GM12892 (cell line): ENCODE data around the gene KAZN.

Experiments
- POLR2A ChIP-seq: IDR thresholded peaks from 2 replicates; pipeline ENCODE4 v1.6.1; 2011; ENCODE audit warnings: low read depth, low read length, control low read depth
- POLR2AphosphoS5 ChIP-seq: IDR thresholded peaks from 2 replicates; pipeline ENCODE4 v1.6.1; 2011; ENCODE audit warnings: low read depth, low read length, control low read depth
- TAF1 ChIP-seq: IDR thresholded peaks from 2 replicates; pipeline ENCODE4 v1.6.1; 2011; ENCODE audit warnings: low read depth, mild to moderate bottlenecking, control low read depth, low read length, borderline replicate concordance

DNA sequence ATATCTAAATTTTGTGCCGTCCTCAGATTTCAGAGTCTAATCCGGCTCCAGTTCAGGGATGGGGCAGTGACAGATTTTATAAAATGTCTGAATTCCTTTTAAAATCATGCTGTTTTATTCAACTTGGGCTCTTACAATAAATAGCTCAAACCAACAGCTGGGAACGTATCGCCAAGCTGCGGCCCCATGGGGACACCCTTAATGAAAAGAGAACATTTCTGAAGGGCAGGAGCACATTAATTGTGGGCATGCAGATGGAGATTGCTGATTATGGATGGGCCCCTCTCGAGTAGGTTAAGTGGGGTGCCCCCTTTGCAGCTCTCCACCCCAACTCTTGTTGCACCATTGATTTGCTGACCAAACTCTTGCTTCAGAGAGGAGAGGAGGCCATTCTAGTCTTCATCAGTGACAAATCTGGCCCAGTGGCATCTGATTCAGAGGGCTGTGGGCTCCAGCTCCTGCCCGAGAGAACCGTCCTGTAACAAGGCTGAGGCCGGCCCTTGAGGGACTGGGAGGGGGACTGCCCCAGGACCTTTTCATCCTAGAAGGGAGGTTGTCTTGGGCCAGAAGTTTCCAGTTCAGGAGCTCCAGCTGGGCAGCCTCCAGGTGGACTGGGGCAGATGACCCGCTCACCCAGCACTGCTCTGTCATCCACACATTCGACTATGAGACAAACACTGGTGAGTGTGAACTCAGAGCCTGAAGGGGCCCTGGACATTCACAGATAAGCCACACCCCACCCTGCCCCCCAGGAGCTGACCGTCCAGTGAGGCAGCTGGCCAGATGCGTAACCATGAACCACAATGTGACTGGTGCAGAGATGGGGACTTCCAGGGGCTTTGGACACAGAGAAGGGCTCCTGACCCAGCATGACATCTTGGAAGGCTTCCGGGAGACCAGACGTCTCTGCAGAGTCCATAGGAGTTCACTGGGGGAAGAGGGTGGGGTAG, 500.0 kb downstream of the KAZN start:
- TF ChIP-seq TAF1 (no peak), POLR2AphosphoS5 (no peak), POLR2A (no peak)
